ENCODE measurements around the gene SPDEF.
A peak's percentile ranks its signal among the peaks of the same experiment; 100 is the strongest.

The SPDEF gene

DNA sequence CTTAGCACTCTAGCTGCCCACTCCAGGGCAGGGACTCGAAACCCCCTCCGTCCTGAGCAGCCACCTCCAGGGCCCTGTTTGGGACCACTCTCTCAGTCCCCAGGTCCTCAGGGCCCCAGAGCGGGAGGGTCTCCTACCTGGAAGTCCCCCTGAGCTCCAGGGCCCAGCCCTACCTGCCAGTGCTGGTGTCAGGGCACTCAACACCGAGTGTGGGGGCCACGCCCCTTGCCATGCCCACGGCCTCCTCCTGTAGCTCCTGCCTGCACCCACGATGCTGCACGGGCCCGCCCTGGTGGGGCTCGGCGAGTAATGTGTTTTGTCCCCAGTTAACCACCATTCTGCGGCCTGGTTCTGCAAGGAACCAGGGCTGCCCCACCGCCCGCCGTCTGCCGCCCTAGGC, 21.5 kb downstream of the SPDEF start:
- CTCF ChIA-PET = interaction anchor here (1.3 kb wide), 1 partner anchor 9 kb away, joined by 3 read pairs; no protein-coding TSS in a partner anchor
- DNase-seq (ENCODE audit: extremely low spot score) = no peak
- TF ChIP-seq, protein P1, sequence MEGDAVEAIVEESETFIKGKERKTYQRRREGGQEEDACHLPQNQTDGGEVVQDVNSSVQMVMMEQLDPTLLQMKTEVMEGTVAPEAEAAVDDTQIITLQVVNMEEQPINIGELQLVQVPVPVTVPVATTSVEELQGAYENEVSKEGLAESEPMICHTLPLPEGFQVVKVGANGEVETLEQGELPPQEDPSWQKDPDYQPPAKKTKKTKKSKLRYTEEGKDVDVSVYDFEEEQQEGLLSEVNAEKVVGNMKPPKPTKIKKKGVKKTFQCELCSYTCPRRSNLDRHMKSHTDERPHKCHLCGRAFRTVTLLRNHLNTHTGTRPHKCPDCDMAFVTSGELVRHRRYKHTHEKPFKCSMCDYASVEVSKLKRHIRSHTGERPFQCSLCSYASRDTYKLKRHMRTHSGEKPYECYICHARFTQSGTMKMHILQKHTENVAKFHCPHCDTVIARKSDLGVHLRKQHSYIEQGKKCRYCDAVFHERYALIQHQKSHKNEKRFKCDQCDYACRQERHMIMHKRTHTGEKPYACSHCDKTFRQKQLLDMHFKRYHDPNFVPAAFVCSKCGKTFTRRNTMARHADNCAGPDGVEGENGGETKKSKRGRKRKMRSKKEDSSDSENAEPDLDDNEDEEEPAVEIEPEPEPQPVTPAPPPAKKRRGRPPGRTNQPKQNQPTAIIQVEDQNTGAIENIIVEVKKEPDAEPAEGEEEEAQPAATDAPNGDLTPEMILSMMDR (IDR thresholded peaks at IDR 0.05; ENCODE audit: control extremely low read depth, extremely low read depth, low read depth, missing control alignments) = no peak
- POLR2A ChIA-PET = no interaction called here

DNA sequence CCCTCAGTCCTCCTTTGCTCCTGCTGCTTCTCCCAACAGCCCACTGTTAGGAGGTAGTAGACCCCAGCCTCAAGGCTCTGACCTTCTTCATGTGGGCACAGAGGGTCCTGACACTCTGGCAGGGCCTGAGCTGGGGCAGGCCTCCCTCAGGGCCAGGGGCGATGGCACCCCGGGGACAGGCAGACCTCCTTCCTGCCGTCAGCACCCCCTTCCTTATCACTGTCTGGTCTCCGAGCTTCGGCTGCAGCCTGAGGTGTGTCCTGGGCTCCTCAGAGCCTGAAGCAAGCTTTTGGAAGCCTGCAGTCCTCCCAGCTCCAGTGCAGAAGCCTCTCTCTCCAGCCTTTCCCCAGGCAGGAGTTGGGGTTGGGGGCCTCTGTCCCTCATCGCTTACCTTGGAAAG, 22.0 kb downstream of the SPDEF start:
- POLR2A ChIA-PET = no interaction called here

DNA sequence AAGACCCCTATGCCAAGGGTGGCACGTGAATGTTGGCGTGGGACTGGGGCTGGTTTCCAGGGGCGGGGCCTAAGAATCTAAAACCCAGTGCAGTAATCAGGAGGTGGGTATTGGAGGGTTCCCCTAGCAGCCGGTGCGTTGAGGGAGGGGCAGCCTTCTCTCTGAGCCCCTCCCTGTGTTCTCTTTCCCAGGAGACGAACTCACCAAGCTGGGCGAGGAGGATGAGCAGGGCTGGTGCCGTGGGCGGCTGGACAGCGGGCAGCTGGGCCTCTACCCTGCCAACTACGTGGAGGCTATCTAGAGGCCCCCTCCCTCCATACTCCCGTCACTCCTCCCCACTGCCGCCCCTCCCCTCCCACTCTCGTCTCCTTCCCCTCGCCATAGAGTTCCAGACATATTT, 23.9 kb downstream of the SPDEF start:
- no peak for DNase-seq (ENCODE audit: extremely low spot score)
- TF ChIP-seq, protein P1 (IDR thresholded peaks at IDR 0.05; ENCODE audit: control extremely low read depth, extremely low read depth, low read depth, missing control alignments) = no peak
- ChIA-PET POLR2A (no interaction called here), CTCF (no interaction called here)

More for the DNA sequence above, 22.0 kb downstream of the SPDEF start:
- CTCF ChIA-PET = interaction anchor here (1.3 kb wide), 1 partner anchor 9 kb away, joined by 3 read pairs; no protein-coding TSS in a partner anchor
- TF ChIP-seq, protein P1 (IDR thresholded peaks at IDR 0.05; ENCODE audit: control extremely low read depth, extremely low read depth, low read depth, missing control alignments) = no peak
- no peak for DNase-seq (ENCODE audit: extremely low spot score)

DNA sequence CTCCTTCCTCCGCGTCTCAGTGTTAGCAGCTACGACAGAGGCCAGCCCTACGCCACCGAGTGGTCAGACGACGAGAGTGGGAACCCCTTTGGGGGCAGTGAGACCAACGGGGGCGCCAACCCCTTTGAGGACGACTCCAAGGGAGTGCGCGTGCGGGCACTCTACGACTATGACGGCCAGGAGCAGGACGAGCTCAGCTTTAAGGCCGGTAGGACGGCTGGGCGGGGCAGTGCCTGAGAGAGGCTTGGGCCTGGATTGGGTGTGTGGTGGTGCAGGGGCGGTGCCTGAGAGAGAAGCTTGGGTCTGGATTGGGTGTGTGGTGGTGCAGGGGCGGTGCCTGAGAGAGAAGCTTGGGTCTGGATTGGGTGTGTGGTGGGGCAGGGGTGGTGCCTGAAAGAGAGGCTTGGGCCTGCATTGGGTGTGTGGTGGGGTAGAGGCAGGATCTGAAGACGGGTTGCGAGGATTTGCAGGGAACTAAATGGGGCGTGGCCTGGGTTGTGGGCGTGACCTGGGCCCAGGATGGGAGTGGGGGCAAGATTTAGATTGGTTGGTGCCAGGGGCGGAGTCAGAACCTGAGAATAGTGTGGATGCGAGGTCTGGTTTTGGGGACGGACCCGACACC, 24.4 kb downstream of the SPDEF start:
- CTCF ChIA-PET = interaction anchor here (0.9 kb wide), 1 partner anchor 78 kb away, joined by 3 read pairs; no protein-coding TSS in a partner anchor
- peak; percentile 56 for DNase-seq (ENCODE audit: extremely low spot score)
- POLR2A ChIA-PET = no interaction called here
- TF ChIP-seq, protein P1 (IDR thresholded peaks at IDR 0.05; ENCODE audit: control extremely low read depth, extremely low read depth, low read depth, missing control alignments) = no peak

DNA sequence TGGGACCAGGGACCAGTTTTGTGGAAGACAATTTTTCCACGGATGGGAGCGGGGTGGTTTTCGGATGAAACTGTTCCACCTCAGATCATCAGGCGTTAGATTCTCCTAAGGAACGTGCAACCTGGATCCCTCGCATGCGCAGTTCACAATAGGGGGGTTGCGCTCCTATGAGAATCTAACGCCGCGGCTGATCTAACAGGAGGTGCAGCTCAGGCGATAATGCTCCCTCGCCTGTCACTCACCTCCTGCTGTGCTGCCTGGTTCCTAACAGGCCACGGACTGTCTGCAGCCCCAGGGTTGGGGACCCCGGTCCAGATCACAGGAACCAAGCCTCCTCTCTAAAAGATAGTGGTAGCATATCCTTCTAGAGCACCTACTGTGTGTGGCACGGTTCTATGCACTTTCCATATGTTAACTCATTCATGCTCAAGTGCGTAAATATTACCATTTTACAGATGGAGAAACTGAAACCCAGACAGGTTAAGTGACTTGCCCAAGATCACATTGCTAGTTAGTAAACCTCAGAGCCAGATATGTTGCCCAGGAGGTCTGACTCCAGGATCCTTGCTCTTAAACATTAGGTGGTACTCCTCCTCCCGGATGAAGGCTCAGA, 25.3 kb downstream of the SPDEF start:
- CTCF ChIA-PET = interaction anchor here (0.9 kb wide), 1 partner anchor 79 kb away, joined by 3 read pairs; no protein-coding TSS in a partner anchor
- no peak for DNase-seq (ENCODE audit: extremely low spot score)
- TF ChIP-seq, protein P1 (IDR thresholded peaks at IDR 0.05; ENCODE audit: control extremely low read depth, extremely low read depth, low read depth, missing control alignments) = no peak
- POLR2A ChIA-PET = no interaction called here

DNA sequence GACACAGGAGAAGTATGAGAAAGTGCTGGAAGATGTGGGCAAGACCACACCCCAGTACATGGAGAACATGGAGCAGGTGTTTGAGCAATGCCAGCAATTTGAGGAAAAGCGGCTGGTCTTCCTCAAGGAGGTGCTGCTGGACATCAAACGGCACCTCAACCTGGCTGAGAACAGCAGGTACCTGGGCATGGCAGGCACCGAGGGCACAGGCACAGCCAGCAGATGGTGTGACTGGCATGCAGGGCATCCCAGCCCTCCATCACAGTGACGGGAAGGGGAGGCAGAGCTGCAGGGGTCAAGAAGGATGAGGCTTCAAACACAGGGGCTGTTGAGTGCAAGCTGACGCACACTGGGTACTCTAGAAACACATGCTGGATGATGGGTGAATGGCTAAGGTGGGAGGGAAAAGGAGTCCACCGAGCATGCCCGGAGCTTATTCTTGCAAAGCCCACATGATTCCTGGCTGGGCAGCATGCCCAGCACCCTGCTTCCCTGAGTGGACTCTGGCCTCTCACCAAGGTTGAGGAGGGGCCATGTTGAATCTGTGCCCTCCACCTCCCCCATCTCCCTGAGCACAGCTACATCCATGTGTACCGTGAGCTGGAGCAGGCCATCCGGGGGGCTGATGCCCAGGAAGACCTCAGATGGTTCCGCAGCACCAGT, 26.3 kb downstream of the SPDEF start:
- TF ChIP-seq, protein P1 (IDR thresholded peaks at IDR 0.05; ENCODE audit: control extremely low read depth, extremely low read depth, low read depth, missing control alignments) = peak; percentile 1
- DNase-seq (ENCODE audit: extremely low spot score) = no peak
- ChIA-PET POLR2A (no interaction called here), CTCF (interaction anchor here (1.4 kb wide), 1 partner anchor 81 kb away, joined by 3 read pairs; no protein-coding TSS in a partner anchor)
